SK-N-SH treated with all-trans-retinoic acid at 6 μM for 48 hours (cell line): ENCODE results near the gene CUL2.

Source experiments
- ATAC-seq: fragments of 200-7000 bp; cut with Tn5 transposase; 3 replicates; pipeline ENCODE4 v1.9.1; 2020; ENCODE audit warnings: mild to moderate bottlenecking, moderate library complexity
- ARNTL ChIP-seq: fragments of 450-650 bp; formaldehyde crosslinking; IDR thresholded peaks from 2 replicates; pipeline ENCODE4 v1.5.0; 2020; ENCODE audit warnings: low read depth, mild to moderate bottlenecking, moderate library complexity, borderline replicate concordance
- BACH2 ChIP-seq: fragments of 250-450 bp; sonication (Bioruptor Pico); IDR thresholded peaks from 2 replicates; pipeline ENCODE4 v1.9.0; 2021; ENCODE audit warnings: mild to moderate bottlenecking, borderline replicate concordance
- CREB5 ChIP-seq: fragments of 250-450 bp; sonication (Bioruptor Pico); IDR thresholded peaks from 2 replicates; pipeline ENCODE4 v1.5.1; 2020; ENCODE audit warnings: low read depth, mild to moderate bottlenecking, moderate library complexity
- CSDC2 ChIP-seq: fragments of 250-450 bp; sonication (Bioruptor Pico); IDR thresholded peaks from 2 replicates; pipeline ENCODE4 v1.5.0; 2020; ENCODE audit warnings: mild to moderate bottlenecking, moderate library complexity
- CSRNP3 ChIP-seq: fragments of 250-450 bp; sonication (Bioruptor Pico); IDR thresholded peaks from 2 replicates; pipeline ENCODE4 v1.5.1; 2021; ENCODE audit warnings: mild to moderate bottlenecking, moderate library complexity
- ESRRG ChIP-seq: fragments of 250-450 bp; sonication (Bioruptor Pico); IDR thresholded peaks from 2 replicates; pipeline ENCODE4 v1.6.1; 2021; ENCODE audit warnings: mild to moderate bottlenecking
- GLIS3 ChIP-seq: fragments of 250-450 bp; sonication (Bioruptor Pico); IDR thresholded peaks from 2 replicates; pipeline ENCODE4 v1.5.0; 2020; ENCODE audit warnings: mild to moderate bottlenecking, moderate library complexity
- OSR1 ChIP-seq: fragments of 250-450 bp; sonication (Bioruptor Pico); IDR thresholded peaks from 2 replicates; pipeline ENCODE4 v1.8.0; 2022; ENCODE audit warnings: moderate library complexity, mild to moderate bottlenecking, inconsistent platforms
- PATZ1 ChIP-seq: fragments of 250-450 bp; sonication (Bioruptor Pico); IDR thresholded peaks from 2 replicates; pipeline ENCODE4 v1.8.0; 2020; ENCODE audit warnings: mild to moderate bottlenecking, moderate library complexity, borderline replicate concordance
- POU6F1 ChIP-seq: fragments of 250-450 bp; sonication (Bioruptor Pico); IDR thresholded peaks from 2 replicates; pipeline ENCODE4 v1.8.0; 2021; ENCODE audit warnings: low read depth, mild to moderate bottlenecking, moderate library complexity, borderline replicate concordance
- PPARA ChIP-seq: fragments of 250-450 bp; sonication (Bioruptor Pico); IDR thresholded peaks from 2 replicates; pipeline ENCODE4 v1.5.0; 2020; ENCODE audit warnings: mild to moderate bottlenecking, borderline replicate concordance
- RARB ChIP-seq: fragments of 250-450 bp; sonication (Bioruptor Pico); IDR thresholded peaks from 2 replicates; pipeline ENCODE4 v1.8.0; 2021; ENCODE audit warnings: mild to moderate bottlenecking, moderate library complexity
- SNAI2 ChIP-seq: fragments of 250-450 bp; sonication (Bioruptor Pico); IDR thresholded peaks from 2 replicates; pipeline ENCODE4 v1.5.0; 2020; ENCODE audit warnings: mild to moderate bottlenecking, moderate library complexity
- TCF4 ChIP-seq: fragments of 250-450 bp; sonication (Bioruptor Pico); IDR thresholded peaks from 2 replicates; pipeline ENCODE4 v1.8.0; 2021; ENCODE audit warnings: mild to moderate bottlenecking, moderate library complexity, borderline replicate concordance
- TSHZ2 ChIP-seq: fragments of 250-450 bp; sonication (Bioruptor Pico); IDR thresholded peaks from 2 replicates; pipeline ENCODE4 v1.5.0; 2020; ENCODE audit warnings: mild to moderate bottlenecking, moderate library complexity
- ZC3H10 ChIP-seq: fragments of 250-450 bp; sonication (Bioruptor Pico); IDR thresholded peaks from 2 replicates; pipeline ENCODE4 v1.5.1; 2021; ENCODE audit warnings: mild to moderate bottlenecking, moderate library complexity
- ZFP3 ChIP-seq: fragments of 250-450 bp; sonication (Bioruptor Pico); IDR thresholded peaks from 2 replicates; pipeline ENCODE4 v1.5.0; 2020; ENCODE audit warnings: mild to moderate bottlenecking, moderate library complexity
- ZNF565 ChIP-seq: fragments of 450-650 bp; formaldehyde crosslinking; conservative IDR thresholded peaks from 2 replicates; pipeline ENCODE4 v1.5.0; 2020; ENCODE audit warnings: low read depth, mild to moderate bottlenecking, moderate library complexity
- ZNF70 ChIP-seq: fragments of 450-650 bp; formaldehyde crosslinking; IDR thresholded peaks from 2 replicates; pipeline ENCODE4 v1.5.0; 2020; ENCODE audit warnings: mild to moderate bottlenecking, moderate library complexity
- ZNF8 ChIP-seq: fragments of 450-650 bp; formaldehyde crosslinking; IDR thresholded peaks from 2 replicates; pipeline ENCODE4 v1.5.0; 2020; ENCODE audit warnings: mild to moderate bottlenecking, moderate library complexity

The CUL2 gene

GRCh38 chr10:35025916-35026315, 64.2 kb downstream of the CUL2 start (continued):
- TF ChIP-seq ZFP3 (CRISPR knock-in tag) (no peak), ESRRG (CRISPR knock-in tag) (no peak)

- TF ChIP-seq ESRRG (CRISPR knock-in tag) (no peak), CSDC2 (CRISPR knock-in tag) (no peak), BACH2 (CRISPR knock-in tag) (no peak), PATZ1 (no peak), CSRNP3 (no peak), SNAI2 (CRISPR knock-in tag) (no peak), GLIS3 (CRISPR knock-in tag) (no peak), ARNTL (no peak), OSR1 (CRISPR knock-in tag) (no peak), CREB5 (CRISPR knock-in tag) (no peak), TSHZ2 (CRISPR knock-in tag) (no peak), ZNF565 (no peak), TCF4 (CRISPR knock-in tag) (no peak), POU6F1 (no peak), ZNF70 (CRISPR knock-in tag) (no peak), RARB (no peak), PPARA (CRISPR knock-in tag) (no peak), ZNF8 (CRISPR knock-in tag) (no peak), ZC3H10 (no peak)
- TF ChIP-seq, all 23 proteins: peak for 0
- no peak for ATAC-seq
These were observed 69.7 kb downstream of the CUL2 start for GRCh38 chr10:35020481-35020880.

- TF ChIP-seq RARB, result no peak
- no peak for TF ChIP-seq TSHZ2 (CRISPR knock-in tag)
- TF ChIP-seq ZNF8 (CRISPR knock-in tag), result no peak
- ATAC-seq, result no peak
These were observed 70.8 kb downstream of the CUL2 start for GRCh38 chr10:35019041-35020024.
